ENCODE measurements around the gene DYRK2. TPM values are rescaled to one million over a fixed set of nuclear protein-coding genes. Genes with fewer than 3 reads are reported as not detected.

DYRK2 gene
- total RNA-seq, 4 donors from 2014 or later = 8.0 to 16.0 (median 13.2) TPM

DNA sequence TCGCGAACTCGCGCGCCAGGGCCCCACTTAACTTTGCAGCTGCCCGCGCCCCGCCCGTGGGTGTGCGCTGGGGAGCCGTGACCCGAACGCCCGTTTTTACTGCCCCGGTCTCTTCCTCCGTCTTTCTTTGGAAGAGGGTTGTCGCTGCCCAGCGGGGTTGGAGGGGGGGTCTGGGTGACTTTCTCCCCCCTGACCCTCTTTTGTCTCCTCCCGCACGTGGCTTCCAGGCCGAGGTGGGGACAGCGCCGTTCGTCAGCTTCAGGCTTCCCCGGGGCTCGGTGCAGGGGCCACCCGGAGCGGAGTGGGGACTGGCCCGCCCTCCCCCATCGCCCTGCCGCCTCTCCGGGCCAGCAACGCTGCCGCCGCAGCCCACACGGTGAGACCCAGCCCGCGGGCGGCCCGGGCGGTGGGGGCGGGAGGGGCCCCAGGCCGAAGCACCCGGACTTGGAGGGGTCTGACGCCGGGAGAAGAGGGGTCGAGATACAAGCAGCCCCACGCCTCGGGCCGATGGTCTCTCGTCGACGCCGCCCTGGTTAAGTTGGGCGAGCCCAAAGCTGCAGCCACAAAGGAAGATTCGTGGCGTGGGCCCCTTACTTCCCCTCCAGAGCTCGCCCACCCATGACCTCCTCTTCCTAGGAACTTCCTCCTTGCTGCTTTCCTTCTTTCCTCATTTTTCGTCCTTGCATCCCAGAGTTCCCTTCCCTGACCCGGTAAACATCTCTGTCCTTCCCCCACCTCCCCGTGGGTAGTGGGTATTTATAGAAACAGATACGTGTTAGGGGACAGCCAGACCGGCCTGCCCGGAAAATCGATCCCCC is 1.2 kb downstream of the DYRK2 start:
- intact Hi-C loops (cut with DNase I; ENCODE audit: low total_unique reads) = no loop called here
- peak; percentile 27 to 89 for DNase-seq (ENCODE audit: low spot score in 2 of 2)
- H3K4me3 ChIP-seq (ENCODE audit: low read depth, poor library complexity, severe bottlenecking) = peak overlapping the region; percentile 88
- no peak for TF ChIP-seq POLR2A (IDR thresholded peaks at IDR 0.05)
- TF ChIP-seq, protein P1, sequence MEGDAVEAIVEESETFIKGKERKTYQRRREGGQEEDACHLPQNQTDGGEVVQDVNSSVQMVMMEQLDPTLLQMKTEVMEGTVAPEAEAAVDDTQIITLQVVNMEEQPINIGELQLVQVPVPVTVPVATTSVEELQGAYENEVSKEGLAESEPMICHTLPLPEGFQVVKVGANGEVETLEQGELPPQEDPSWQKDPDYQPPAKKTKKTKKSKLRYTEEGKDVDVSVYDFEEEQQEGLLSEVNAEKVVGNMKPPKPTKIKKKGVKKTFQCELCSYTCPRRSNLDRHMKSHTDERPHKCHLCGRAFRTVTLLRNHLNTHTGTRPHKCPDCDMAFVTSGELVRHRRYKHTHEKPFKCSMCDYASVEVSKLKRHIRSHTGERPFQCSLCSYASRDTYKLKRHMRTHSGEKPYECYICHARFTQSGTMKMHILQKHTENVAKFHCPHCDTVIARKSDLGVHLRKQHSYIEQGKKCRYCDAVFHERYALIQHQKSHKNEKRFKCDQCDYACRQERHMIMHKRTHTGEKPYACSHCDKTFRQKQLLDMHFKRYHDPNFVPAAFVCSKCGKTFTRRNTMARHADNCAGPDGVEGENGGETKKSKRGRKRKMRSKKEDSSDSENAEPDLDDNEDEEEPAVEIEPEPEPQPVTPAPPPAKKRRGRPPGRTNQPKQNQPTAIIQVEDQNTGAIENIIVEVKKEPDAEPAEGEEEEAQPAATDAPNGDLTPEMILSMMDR (IDR thresholded peaks at IDR 0.05) = no peak
- whole genome bisulfite sequencing, 2 donors = 0% methylated on average over 39 to 53 of the region's 65 CpGs

DNA sequence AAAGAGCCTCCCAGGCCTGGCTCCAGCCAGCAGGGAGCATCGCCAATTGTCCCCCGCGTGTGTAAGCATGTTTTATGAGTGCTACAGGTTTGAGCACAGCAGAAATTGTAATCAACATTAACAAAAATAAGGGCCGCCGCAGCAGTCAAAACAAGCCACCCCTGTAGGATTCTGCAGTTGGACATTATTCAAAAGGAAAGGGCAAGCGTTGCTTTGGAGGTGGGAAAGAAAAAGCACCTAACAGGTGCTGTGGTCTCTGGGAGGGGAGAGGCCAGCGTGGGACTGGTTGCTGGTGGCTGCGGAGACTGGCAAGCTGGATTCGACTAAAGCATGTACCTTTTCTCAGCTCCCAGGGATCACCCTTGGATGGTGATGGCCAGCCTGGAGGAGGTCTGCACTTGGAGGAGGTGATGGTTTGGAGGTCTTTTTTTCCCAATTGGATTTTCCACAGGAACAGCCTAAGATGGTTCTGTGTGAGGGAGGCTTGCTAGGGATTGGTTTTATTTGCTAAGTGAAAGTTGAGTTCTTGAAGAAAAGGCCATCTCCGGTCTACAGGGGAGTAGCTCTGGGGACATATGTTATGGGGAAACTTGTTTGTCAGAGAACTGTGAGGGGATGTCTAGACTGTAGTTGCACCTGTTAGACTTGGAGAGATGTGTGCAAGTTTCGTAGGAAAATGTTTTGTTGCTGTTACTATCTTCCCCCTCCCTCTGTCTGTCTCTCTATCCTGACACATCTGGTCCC is 2.0 kb downstream of the DYRK2 start:
- WGBS, 2 donors = 19 to 25% methylated on average over 11 of the region's 11 CpGs
- no peak for DNase-seq (ENCODE audit: low spot score in 2 of 2)
- intact Hi-C loops (cut with DNase I; ENCODE audit: low total_unique reads) = no loop called here
- peak overlapping the region; percentile 88 for H3K4me3 ChIP-seq (ENCODE audit: low read depth, poor library complexity, severe bottlenecking)
- TF ChIP-seq, protein P1 (IDR thresholded peaks at IDR 0.05) = no peak
- TF ChIP-seq POLR2A (IDR thresholded peaks at IDR 0.05) = no peak

DNA sequence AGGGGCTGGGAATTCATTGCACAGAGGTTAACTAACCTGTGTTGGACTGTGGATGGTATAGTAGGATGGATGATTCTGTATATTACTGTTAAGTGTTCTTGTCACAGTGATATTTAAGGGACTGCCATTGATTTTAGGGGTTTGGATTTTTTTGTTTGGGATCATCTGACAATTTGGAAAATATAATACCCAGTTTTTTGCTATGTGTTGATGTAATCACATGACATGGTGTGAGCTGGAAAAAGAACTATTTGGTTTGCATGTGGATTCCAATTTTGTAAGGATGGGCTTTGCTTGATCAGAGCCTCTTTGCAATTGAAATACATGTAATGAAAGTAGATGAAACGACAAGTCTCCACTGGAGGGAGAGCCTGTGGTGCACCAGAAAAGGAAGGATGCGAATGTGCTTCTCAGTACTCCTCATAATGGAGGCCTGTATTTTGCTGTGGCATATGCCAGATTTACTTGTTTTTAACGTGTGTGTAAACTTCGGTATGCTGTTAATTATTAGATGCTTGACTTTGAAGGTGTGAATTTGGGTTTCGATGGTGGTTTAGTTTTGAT is 2.7 kb downstream of the DYRK2 start:
- no peak for DNase-seq (ENCODE audit: low spot score in 2 of 2)
- intact Hi-C loops (cut with DNase I; ENCODE audit: low total_unique reads) = no loop called here
- H3K4me3 ChIP-seq (ENCODE audit: low read depth, poor library complexity, severe bottlenecking) = no peak overlapping the region
- 21 to 48% methylated on average over 5 of the region's 5 CpGs for WGBS, 2 donors
- TF ChIP-seq, protein P1 (IDR thresholded peaks at IDR 0.05) = no peak
- no peak for TF ChIP-seq POLR2A (IDR thresholded peaks at IDR 0.05)

DNA sequence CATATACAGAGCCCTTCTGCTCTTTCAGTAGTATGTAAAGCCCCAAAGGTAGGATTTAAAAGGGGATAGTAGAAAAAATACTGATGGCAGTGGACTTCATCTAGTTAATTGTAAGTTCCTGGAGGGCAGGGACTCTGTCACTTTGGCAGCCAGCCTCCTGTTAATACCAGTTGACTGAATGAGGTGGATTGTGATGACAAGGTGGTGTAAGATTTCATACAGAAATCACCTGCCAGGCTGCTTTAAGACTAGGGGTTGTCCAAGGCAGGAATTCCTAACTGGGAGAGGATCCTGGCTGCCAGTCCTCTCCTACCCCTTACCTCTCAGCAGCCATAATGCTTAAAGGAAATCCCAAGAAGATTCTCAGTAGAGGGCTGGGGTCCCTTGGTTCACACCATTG is 7.3 kb downstream of the DYRK2 start:
- TF ChIP-seq, protein P1 (IDR thresholded peaks at IDR 0.05) = no peak
- no peak for TF ChIP-seq POLR2A (IDR thresholded peaks at IDR 0.05)
- H3K4me3 ChIP-seq (ENCODE audit: low read depth, poor library complexity, severe bottlenecking) = no peak overlapping the region
- intact Hi-C loops (cut with DNase I; ENCODE audit: low total_unique reads) = no loop called here
- DNase-seq (ENCODE audit: low spot score in 2 of 2) = no peak

DNA sequence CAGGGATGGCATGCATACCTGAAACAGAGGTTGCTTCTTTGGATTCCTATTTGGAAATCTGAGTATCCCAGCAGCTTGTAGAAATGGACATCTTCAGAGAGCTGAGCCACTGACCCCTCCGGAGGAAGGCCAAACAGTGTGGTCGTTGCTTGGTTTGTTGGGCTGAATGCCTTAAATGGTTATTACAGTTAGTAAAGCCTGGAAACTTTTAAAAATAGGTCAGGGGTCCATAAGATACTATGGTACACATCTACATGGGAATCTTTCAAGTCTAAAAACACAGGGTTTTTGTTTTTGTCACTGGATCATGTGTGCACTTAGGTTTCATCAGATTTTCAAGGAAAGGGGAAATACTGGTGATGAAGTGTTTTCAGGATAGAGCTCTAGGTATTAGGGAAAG is 7.7 kb downstream of the DYRK2 start:
- DNase-seq (ENCODE audit: low spot score in 2 of 2) = no peak
- intact Hi-C loops (cut with DNase I; ENCODE audit: low total_unique reads) = no loop called here
- 68 to 79% methylated on average over 2 of the region's 2 CpGs for WGBS, 2 donors
- H3K4me3 ChIP-seq (ENCODE audit: low read depth, poor library complexity, severe bottlenecking) = no peak overlapping the region
- TF ChIP-seq, protein P1 (IDR thresholded peaks at IDR 0.05) = no peak
- no peak for TF ChIP-seq POLR2A (IDR thresholded peaks at IDR 0.05)
